Adrenal gland (tissue), 5 donors: ENCODE measurements around the gene SMURF2.

Source experiments
- CTCF ChIP-seq, 6 experiments: fragments of 450-650 bp in 4 of 6; fragments of 200-600 bp in 2 of 6; sonication (generic) in 1 of 6; IDR thresholded peaks; 1 replicate in 5 of 6; 2 replicates in 1 of 6; pipeline versions ENCODE4 v1.5.1 to v1.8.0; 2016 to 2021; ENCODE audit warnings: antibody characterized with exemption in 6 of 6, mild to moderate bottlenecking in 2 of 6, moderate library complexity in 1 of 6
- POLR2A ChIP-seq, 2 donors: fragments of 450-650 bp; IDR thresholded peaks; one replicate each; pipeline ENCODE4 v1.6.1; 2017; ENCODE audit warnings: antibody characterized with exemption in 2 of 2, mild to moderate bottlenecking in 2 of 2, moderate library complexity in 1 of 2
- donor health status: DM: no; HTN: no; CAD: no.

- TF ChIP-seq CTCF (IDR thresholded peaks at IDR 0.05) (no peak), POLR2A (IDR thresholded peaks at IDR 0.05) (no peak)
Measured at GRCh38 chr17:64607862-64608565, 54.1 kb downstream of the SMURF2 start.
